Eye (tissue), 1 donor: ENCODE results near the gene DIABLO.
A peak's percentile ranks its signal among the peaks of the same experiment; 100 is the strongest.
"Not testable (repeated sequence)": the region's sequence is repeated elsewhere in the genome, so short reads cannot be mapped to it uniquely, and the experiment has no call there.

Experiments used
- DNase-seq: peaks from one replicate; pipeline ENCODE4 v3.0.0-alpha.2; 2015

Gene DIABLO

GRCh38 chr12:122187466-122187865 is 38.4 kb downstream of the DIABLO start:
- no peak for DNase-seq

GRCh38 chr12:122185494-122186082 is 40.3 kb downstream of the DIABLO start:
- no peak for DNase-seq

GRCh38 chr12:122185079-122185478 is 40.8 kb downstream of the DIABLO start:
- no peak for DNase-seq

- DNase-seq = no peak
Measured at GRCh38 chr12:122184517-122184916, 41.3 kb downstream of the DIABLO start.

GRCh38 chr12:122183588-122183940 is 42.3 kb downstream of the DIABLO start:
- DNase-seq = peak; percentile 30

- DNase-seq = peak; percentile 82
Measured at GRCh38 chr12:122182887-122183587, 42.8 kb downstream of the DIABLO start, which contains the start of gene LRRC43. Gene LRRC43 (plus strand): TSS chr12:122183123. CDS start chr12:122183145, 22 bp downstream.

- not testable (repeated sequence) for DNase-seq
Measured at GRCh38 chr12:122176473-122176872, 49.4 kb downstream of the DIABLO start.

- no peak for DNase-seq
Measured at GRCh38 chr12:122174155-122174845, 51.6 kb downstream of the DIABLO start, which contains the start of gene IL31. Gene IL31 (minus strand): TSS chr12:122174221. CDS start chr12:122174172, 49 bp downstream.

GRCh38 chr12:122172262-122172939 is 53.5 kb downstream of the DIABLO start:
- DNase-seq = no peak

- DNase-seq = no peak
Measured at GRCh38 chr12:122171399-122171798, 54.5 kb downstream of the DIABLO start.

- no peak for DNase-seq
Measured at GRCh38 chr12:122168492-122168891, 57.4 kb downstream of the DIABLO start.

GRCh38 chr12:122167356-122167925 is 58.4 kb downstream of the DIABLO start:
- DNase-seq = no peak

GRCh38 chr12:122166422-122167349 is 59.2 kb downstream of the DIABLO start:
- DNase-seq = peak; percentile 18

GRCh38 chr12:122162976-122163375 is 62.9 kb downstream of the DIABLO start:
- DNase-seq = no peak

- DNase-seq = no peak
Measured at GRCh38 chr12:122161682-122162081, 64.2 kb downstream of the DIABLO start.

GRCh38 chr12:122160761-122161160 is 65.1 kb downstream of the DIABLO start:
- no peak for DNase-seq

- DNase-seq = no peak
Measured at GRCh38 chr12:122159882-122160281, 66.0 kb downstream of the DIABLO start.

- DNase-seq = no peak
Measured at GRCh38 chr12:122158700-122159285, 67.1 kb downstream of the DIABLO start.
